NB4 (cell line): ENCODE measurements around the gene P2RX2.

Experiments
- DNase-seq: peaks from one replicate; pipeline ENCODE4 v3.0.0; 2010; ENCODE audit warnings: low read depth
- H3K4me3 ChIP-seq: one replicate; pipeline ENCODE4 v1.5.1; 2011; ENCODE audit warnings: mild to moderate bottlenecking, low read depth, low read length, moderate library complexity
- CTCF ChIP-seq: IDR thresholded peaks from one replicate; pipeline ENCODE4 v1.5.1; 2012; ENCODE audit warnings: low read depth, low read length
- MAX ChIP-seq: IDR thresholded peaks from 2 replicates; pipeline ENCODE4 v1.6.1; 2011; ENCODE audit warnings: low read depth, low read length
- MYC ChIP-seq: IDR thresholded peaks from 2 replicates; pipeline ENCODE4 v1.6.1; 2011; ENCODE audit warnings: low read depth, low read length
- POLR2A ChIP-seq: IDR thresholded peaks from 2 replicates; pipeline ENCODE4 v1.6.1; 2011; ENCODE audit warnings: mild to moderate bottlenecking; ENCODE audit not compliant: insufficient read length; ENCODE audit errors: extremely low read depth

Gene P2RX2

GRCh38 chr12:132635076-132635955, 16.7 kb downstream of the P2RX2 start:
- no peak overlapping the region for H3K4me3 ChIP-seq
- TF ChIP-seq POLR2A: no peak
- no peak for TF ChIP-seq MAX
- no peak for TF ChIP-seq CTCF
- no peak for TF ChIP-seq MYC
- DNase-seq: no peak

GRCh38 chr12:132637811-132638210, 19.2 kb downstream of the P2RX2 start:
- no peak for TF ChIP-seq MAX
- no peak for TF ChIP-seq MYC
- no peak for DNase-seq
- no peak overlapping the region for H3K4me3 ChIP-seq

GRCh38 chr12:132638541-132639408, 20.2 kb downstream of the P2RX2 start:
- peak; percentile 56 for DNase-seq
- TF ChIP-seq CTCF: peak; percentile 95
- no peak for TF ChIP-seq MAX
- H3K4me3 ChIP-seq: no peak overlapping the region

GRCh38 chr12:132639956-132640520, 21.5 kb downstream of the P2RX2 start:
- DNase-seq: no peak
- H3K4me3 ChIP-seq: no peak overlapping the region
- no peak for TF ChIP-seq CTCF
- TF ChIP-seq MYC: no peak
- no peak for TF ChIP-seq MAX
- TF ChIP-seq POLR2A: no peak

GRCh38 chr12:132640936-132641335, 22.4 kb downstream of the P2RX2 start:
- no peak overlapping the region for H3K4me3 ChIP-seq
- DNase-seq: no peak
- TF ChIP-seq CTCF: no peak
- no peak for TF ChIP-seq MYC
- TF ChIP-seq POLR2A: no peak
- TF ChIP-seq MAX: no peak
